Measurements from ENCODE around the gene COX6B1.

DNA sequence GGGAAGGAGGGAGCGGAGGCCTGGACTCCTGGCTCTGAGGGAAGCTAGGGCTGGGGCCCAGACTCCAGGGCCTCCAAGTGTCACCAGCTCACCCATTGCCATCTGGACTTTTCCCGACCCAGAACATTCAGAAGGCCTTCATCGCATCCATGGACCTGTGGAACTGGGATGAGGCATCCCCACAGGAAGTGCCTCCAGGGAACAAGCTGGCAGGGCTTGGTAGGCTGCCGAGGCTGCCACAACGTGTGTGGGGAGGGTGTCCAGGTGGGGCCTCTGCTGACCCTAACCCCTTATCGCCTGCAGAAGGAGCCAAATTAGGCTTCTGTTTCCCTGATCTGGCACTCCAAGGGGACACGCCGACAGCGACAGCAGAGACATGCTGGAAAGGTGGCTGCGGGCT, 5.8 kb upstream of the COX6B1 start:
- no peak for TF ChIP-seq TAF1 (IDR thresholded peaks at IDR 0.05; ENCODE audit: low read depth, low read length)
- no peak for TF ChIP-seq POLR2A (IDR thresholded peaks at IDR 0.05; ENCODE audit: low read depth, low read length)
- TF ChIP-seq POLR2AphosphoS5 (IDR thresholded peaks at IDR 0.05; ENCODE audit: low read depth, low read length): no peak
